ENCODE results near the gene ZMIZ1.

Gene ZMIZ1

DNA sequence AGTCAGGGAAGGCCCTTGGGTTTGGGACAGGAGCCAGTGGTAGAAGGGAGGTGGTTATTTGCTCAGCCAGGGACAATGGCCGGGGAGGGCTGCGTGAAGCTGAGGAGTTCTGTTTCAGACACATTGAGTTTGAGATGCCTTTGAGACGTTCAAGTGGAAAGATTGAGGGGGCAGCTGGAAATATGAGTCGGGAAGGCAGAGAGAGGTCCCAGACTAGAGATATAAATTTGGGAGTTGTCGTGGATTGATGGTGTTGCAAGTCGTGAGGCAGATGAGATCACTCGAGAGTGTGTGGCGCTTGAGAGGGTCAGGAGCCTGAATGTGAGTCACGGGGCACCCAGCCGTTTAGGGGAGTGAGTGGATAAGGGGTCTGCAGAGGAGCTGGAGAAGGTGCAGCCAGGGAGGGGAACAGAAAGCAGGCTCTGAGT is 73.3 kb downstream of the ZMIZ1 start:
- DNase-seq, result no peak

DNA sequence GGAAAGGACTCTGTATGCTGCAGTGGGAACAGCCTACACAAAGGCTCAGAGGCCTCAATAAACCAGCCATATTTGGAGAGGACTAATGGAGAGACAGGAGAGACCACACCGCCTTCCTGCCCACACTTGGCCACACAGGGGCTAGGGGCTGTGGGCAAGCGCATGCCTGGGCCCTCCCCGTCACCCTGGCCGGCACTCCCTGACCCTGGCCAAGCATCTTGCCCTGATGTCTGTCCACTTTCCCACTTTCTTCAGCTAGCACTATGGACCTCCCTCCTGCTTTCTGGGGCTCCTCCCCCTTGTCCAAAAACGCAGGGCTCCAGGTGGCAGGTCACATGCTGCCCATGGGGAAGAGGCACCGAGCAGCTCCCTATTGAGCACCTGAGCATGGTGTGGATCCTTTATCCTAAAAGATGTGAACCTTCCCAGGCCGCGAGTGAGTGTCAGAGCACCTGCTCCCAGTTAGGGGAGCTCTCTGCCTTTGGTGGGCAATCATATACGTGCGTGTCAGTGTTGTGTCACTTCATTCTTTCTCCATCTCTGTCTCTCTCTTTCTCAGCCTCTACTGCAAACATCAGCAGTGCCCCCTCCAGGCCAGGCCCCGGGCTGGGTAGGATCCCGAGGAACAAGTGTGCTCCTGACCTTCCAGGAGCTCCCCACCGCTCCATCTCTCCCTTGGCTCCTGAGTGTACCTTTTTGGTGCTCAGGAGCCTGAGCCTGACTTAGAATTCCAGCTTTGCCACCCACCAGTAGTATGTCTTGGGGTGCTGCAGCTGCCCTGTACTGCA is 74.0 kb downstream of the ZMIZ1 start:
- no peak for DNase-seq

DNA sequence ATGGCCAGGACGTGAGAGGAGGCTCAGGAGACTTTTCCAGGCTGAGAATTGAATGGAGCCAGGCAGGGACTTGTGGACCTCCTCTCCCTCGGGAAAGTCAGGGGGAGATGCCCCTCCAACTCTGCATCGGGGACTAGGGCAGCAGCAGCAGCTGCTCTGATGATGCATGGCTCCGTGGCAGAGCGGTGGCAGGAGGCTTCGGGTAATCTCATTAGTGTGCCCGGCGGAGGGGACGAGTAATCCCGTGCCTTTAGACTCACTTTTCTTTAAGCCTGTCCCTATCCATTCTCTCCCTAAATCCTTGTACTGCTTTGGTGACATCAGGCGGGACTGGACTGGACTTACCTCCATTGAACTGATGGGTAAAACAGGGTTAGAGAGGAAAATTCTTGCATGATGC is 75.1 kb downstream of the ZMIZ1 start:
- no peak for DNase-seq

DNA sequence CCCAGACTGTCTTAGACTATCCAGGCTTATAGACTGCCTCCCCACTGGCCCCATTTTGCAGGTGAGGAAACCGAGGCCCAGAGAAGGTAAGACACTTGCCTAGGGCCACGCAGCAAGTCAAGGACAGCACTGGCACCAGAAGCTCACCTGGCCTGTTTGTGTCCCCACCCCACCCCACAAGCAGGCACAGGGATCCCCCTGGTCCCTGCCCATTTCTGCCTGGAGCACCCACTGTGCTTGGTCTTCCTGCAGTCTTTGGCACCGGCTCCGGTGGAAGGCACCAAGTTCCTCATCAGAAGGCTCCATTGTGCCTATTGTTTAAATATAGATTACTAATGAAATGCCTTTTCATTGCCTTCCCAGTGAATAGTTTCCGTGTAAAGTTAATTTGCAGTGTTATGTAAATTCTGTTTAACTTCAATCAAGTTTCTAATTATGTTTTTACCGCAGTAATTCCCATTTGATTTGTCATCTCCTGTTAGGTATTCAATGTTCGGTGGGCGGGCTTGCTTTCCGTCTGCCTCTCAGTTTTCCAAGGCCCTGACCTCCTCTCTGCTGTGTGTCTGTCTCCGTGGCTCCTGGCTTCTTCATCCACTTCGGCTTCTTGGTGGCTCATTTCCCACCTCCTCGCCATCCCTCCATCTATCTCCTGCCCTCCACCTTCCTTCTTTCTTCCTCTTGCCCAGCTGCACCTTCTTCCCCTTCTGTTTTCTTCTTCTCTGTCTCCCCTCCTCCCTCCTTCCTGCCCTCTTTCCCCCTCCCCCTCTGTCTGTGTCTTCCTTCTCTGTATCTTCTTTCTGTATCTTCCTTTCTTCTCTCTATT is 75.8 kb downstream of the ZMIZ1 start:
- DNase-seq, result no peak

DNA sequence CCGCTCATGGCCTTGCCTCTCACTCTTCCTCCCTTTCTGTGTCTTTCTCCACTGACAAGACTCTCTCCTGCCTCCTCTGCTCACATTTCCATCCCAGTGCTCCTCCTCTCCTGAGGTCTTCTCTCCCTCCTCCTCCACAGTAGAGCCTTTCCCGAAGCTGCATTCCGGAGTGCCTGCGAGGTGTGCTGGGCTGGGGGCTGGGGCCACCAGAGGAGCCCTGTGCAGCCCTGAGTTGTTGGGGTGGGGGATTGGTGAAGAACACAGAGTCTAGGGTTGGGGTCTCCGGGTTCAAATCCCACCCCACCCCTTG is 76.4 kb downstream of the ZMIZ1 start:
- no peak for DNase-seq

DNA sequence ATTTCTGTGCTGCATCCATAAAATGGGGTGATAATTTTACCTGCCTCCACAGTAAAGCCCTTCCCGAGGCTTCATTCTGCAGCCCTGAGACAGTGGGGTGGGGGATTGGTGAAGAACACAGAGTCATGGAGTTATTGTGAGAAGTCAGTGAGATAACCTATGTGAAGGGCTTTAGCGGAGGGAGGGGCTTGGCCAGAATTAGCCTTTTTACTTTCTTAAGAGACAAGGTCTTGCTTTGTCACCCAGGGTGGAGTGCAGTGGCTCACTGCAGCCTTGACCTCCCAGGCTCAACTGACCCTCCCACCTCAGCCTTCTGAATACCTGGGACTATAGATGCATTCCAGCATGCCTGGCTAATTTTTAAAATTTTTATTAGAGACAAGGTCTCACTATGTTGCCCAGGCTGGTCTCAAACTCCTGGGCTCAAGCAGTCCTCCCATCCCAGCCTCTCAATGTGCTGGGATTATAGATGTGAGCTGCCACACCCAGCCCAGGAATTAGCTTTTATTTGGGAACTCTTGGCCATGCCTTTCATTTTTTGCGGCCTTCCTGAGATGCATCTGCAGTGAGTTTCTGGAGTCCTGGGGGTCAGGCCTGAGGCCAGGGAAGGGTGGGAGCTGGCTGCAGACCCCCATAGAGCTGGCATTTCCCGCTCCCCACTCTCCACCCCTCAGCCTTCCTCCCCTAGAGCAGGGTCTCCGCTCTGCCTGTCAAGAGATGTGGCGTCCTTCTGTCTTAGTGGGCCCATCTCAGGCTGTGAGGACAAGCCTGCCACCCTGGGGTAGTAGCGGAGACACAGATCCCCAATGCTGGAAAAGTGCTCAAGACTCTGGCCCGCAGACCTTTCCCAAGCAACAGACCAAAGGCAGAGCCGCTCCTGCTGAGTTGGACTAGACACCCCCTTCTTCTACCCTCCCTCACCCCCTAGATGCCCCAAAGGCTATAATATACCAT is 77.0 kb downstream of the ZMIZ1 start:
- no peak for DNase-seq

DNA sequence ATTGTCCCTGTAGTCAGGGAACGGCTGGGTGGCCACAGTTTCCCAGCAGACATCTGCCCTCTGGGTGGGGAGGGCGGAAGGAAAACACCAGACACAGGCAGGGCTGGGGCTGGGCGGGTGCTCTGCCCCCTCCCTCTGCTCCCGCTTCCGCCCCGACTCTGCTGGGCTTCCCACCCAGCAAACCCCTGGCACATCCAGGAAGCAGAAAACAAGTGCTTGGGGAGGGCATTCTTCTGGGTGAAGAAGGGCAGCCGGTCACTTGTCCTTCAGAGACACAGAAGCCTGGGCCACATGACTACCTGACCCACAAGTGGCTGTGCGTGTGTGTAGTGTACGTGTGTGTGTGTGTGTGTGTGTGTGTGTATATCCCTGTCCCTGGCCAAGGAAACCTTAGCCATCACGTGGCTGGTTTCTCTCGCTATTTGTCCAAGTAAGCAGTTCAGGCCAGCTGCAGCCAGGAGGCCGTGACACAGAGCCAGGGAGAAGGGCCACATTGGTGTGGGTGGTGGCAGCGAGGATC is 77.9 kb downstream of the ZMIZ1 start:
- DNase-seq, result no peak

DNA sequence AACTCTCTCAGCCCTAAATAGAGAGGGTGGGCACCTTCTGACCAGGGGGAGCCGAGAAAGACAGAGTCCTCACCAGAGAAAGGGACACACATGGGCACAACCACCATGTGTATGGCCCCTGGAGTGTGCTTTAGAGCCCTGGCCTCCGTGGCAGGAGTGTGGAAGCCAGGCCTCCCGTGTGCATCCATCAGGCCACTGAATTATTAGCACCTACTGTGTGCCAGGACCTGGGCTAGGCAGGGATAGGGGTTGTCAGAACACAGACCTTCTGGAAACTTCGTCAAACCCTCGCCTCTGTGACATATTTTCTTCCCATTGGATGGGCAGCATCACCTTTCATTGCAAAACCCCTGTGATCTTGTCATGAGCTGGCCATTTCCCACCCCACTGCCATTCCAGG is 78.5 kb downstream of the ZMIZ1 start:
- DNase-seq, result no peak

DNA sequence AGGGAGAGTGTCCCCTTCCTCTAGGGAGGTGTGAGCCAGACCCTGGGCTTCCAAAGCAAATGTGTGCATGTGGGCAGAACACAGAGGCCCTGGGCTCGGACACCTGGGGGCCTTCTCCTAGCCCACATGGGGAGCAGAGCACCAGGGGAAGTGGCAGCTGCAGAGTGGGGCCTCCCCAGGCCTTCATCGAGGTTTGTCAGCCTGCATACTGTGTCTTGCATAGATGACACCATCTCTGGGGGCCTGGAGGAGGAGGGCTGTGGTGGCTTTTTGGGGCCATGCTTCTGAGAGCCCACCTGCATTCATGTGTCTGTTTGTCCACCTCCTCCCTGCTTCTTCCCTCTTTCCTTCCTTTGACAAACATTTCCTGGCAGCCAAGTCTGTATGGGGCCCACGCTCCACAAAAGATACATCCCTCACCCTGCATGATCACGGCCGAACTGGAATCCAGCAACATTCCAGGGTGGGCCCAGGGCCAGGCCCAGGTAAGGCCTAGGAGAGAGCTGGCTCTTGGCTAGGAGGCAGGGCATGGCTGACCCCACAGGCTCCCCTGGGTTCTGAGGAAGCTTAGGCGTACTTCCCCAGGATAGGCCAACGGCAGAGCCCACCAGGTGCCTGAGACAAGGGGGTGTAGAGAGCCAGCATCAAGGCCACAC is 79.2 kb downstream of the ZMIZ1 start:
- DNase-seq, result no peak

DNA sequence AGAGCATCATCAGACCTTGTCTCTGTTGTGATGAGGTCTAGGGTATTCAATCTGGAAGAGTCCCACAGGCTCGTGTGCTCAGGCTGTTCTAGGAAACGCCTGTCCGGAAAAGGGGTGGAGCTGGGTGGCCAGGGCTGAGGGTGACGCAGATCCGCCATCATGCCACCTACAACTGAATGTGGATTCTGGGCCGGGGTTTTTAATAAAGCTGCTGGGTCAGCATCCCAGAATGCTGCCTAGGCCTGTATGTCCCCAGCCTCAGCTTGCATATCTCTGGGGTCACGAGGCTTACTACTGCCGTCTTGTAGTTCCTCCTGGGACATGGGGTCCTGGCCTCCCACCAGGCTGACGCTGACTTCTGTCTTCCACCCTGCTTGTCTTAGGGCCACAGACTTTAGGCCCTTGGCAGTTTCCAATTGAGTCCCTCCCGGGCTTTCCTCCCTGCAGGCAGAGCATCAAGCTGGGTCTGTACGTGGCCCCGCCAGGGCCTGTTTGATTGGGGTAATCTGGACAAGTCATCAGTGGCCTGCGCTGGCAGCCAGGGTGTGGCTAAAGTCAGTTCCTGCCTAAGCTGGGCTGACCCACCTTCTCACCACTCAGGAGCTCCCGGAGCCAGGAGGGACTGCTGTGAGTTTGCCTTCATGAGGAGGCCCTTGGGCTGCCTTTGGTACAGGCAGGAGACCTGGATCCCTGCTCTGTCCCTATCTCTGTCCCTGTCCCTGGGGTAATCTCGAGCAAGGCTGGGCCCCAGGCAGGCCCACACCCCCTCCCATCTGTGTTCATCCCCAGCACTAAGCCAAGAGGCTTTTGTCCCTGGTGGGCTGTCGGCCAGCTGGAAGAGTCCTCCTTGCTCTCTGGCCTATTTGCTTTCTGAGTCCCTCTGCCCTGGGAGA is 79.9 kb downstream of the ZMIZ1 start:
- no peak for DNase-seq

DNA sequence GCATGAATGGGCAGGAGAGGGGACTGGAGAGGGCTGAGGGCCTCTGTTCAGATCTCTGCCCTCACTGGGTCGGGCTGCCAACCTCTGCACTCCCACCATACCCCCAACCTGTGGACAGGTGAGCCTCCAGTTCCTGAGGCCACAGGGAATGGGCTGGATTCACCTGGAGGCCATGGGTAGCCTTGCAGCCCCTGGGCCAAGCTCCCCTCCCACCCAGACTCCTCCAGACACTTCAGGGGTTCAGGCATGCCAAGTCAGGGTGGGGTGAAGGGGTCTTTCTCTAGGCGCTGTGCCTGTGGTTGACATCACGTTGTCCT is 80.5 kb downstream of the ZMIZ1 start:
- DNase-seq, result no peak

DNA sequence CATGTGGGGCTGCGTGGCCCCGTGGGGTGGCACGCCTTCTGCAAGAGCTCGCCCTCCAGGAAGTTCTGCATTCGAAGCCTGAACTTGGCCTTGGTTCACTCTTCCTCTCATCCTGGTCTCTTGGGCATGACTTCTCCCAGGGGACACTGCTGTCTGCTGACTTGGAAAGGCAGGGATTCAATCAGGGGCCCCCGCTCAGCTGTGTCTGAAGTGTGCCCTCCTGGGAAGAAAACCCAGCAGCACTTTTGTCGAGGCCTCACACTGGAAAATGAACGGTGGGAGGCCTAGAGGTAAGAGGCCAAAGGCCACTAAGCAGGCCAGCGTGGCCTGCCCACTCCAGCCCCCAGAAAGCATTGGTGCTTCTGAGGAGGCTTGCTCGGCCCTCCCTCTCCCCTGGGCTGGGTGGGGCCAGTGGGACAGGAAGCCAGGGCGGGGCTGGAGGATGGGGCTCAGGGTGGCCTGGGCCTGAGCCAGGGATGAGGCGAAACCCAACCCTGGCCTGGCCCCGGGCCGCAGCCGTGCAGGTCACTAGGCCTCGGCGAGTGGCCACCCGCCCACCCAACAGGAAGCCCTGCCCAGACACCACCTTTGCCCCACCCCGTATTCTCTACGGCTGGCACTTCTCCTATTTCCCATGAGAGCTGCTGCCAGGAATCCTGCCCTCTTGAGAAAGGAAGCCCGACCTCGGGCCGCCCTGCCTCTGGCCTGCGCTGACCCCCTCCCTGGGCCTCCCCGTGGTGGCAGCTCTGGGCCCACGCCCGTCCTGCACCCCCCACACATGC is 81.1 kb downstream of the ZMIZ1 start:
- DNase-seq, result no peak

DNA sequence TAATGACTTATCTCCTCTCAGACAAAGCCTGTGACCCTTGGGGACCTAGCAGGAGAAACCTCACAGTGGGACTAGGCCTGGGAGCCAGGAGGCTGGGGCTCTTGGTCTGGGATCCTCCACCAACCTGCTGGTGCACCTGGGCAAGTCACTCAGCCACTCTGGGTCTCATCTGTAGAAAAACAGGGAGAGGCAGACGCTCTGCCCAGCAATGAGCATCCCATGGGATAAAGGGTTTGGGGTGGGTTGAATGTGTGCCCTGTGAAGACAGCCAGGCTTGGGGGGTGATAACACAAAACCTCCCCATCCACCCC is 81.6 kb downstream of the ZMIZ1 start:
- DNase-seq, result no peak

DNA sequence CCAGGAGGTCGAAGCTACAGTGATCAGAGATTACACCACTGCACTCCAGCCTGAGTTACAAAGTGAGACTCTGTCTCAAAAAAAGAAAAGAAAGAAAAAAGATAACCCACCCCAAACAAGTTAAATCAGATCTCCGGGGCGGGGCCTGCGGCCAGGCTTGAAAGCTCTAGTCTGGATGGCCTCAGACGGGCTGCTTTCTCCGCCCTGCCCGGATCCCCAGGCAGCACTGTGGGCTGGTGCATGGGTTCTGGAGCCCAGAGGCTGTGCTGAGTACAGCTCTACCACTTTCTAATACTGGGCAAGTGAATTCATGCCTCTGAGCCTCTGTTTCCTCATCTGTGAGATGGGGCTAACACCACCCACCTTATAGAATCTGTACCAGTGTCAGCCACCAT is 83.7 kb downstream of the ZMIZ1 start:
- no peak for DNase-seq

DNA sequence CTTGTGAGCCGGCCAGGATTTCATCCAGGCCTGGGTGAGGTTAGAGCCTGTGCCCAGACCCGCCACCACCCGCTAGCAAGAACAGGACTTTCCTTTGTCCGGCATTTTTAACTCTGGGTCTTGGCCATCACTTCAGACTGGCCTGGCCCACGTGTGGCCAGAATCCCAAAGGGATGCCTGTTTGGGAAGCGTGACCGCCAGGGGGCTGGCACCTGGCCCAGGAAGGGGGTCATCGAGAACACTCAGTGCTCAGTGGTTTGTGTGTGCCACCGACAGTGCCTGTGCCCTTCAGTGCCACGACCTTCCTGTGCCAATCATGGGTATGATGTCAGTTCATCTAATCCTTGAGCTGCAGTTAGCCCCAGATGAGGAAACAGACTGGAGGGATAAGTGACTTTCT is 85.0 kb downstream of the ZMIZ1 start:
- no peak for DNase-seq

DNA sequence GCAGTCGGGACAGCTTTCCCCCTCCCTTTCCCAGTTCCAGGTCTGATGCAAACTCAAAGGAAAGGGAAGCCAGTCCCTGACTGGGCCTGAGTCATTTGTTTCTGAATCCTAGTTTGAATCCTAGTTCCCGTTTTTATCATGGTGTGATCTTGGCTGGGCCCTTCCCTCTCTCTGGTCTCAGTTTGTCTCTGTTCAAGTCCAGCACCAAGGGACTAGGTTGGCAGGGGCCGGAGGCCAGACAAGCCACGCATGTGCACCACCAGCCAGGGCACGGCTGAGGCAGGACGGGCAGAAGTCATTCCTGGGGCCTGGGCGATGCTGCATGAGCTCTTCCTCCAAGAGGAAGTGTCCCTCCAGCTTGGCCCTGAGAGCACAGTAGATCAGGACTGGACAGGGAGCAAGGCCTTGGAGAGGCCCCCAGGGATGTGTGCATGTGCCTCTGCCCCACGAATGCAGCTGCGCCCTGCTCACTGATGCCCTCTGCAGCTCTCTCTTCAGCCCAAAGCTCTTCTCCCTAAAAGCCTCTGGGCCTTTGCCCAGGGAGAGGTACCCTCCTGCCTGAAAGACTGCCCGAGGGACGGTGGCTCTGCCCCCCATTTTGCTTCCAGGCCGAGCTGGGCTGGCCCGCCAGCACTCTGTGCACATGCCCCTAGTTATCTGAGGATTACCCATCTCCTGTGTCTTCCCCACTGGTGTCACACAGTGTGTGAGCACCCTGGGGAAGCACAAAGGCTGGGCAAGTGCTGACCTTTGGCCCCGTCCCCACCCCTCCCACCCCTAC is 86.7 kb downstream of the ZMIZ1 start:
- DNase-seq, result no peak

DNA sequence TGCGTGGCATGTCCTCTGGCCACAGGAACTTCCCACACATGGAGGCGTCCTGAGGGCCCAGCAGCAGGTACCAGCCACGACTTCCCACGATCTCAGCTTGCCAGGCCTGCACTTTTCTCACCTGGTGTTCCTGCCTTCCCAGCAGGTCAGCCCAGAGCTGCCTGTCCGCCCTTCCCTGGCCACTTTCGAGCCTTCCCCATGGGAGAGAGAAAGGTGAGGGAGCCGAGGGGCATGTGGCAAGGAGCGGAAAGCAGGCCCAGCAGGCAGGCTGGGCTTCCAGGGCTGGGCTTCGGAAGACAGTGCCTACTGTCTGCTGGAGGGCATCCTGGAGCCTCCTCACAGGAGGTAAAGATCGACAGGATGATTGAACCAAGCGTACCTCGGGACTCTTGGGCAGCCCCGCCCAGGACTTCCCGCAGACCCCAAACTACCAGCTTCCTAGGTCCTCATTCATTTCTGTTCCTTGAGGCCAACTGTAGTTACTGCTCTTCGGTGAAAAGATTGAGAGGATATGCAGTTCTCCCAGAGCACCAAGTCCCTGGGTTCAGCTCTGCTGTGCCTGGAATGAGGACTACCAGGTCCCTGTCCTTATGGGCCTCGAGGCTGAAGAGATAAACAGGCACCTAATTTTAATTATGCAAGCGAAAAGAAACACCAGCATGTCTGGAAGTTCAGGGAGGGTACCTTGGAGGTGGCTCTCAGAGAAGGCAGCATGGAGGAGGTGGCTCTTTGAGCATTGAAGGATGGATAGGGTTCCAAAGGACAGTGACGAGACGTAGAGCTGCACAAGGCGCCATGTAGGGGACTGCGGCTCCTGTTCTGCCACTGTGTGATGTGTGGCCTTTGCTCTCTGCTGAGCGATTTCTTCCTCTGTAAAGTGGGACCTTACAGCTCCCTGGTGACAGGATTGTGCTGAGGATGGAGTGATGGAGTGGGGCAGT is 87.8 kb downstream of the ZMIZ1 start:
- no peak for DNase-seq

DNA sequence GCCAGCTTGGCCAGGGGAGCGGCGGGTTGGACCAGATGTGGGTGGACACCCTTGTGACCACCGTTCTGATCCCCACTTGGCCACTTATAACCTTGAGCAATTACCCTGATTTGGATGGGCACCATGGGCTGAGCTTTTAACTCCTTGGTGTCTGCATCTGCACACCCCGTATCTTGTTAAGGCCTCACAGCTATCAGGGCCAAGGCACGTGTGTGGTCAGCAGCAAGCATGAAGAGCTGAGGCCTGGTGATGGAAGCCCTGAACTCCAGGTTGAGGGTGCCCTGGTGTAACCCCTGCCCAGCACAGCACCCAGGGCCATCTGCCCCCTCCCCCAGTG is 89.2 kb downstream of the ZMIZ1 start:
- DNase-seq, result no peak
